ENCODE results near the gene NDUFS1.

GRCh38 chr2:206069417-206069816, 89.8 kb downstream of the NDUFS1 start:
- no peak for TF ChIP-seq CTCF (IDR thresholded peaks at IDR 0.05)
- no peak for TF ChIP-seq POLR2A (IDR thresholded peaks at IDR 0.05)

All from right lobe of liver (tissue), 4 donors.